Measurements from ENCODE around the gene SPTLC3.

GRCh38 chr20:13216533-13216932 is 207.8 kb downstream of the SPTLC3 start:
- TF ChIP-seq CTCF (IDR thresholded peaks at IDR 0.05) (no peak), POLR2A (IDR thresholded peaks at IDR 0.05) (no peak)

Data from Peyer's patch (tissue), 4 donors.